Measurements from ENCODE around the gene FH.

DNA sequence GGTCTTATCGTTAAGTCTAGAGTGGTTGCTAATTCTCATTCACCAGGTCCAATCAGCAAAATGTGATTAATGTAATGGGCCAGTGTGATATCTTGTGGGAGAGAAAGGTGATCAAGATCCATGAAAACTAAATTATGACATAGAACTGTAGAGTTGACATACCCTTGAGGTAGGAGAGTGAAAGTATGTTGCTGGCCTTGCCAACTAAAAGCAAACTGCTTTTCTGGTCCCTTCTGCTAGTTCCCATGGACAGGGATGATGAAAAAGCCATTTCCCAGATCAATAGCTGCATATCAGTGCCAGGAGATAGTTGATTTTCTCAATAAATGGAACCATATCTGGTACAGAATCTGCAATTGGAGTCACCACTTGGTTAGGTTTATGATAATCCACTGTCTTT is 65.8 kb downstream of the FH start:
- TF ChIP-seq, protein P1, sequence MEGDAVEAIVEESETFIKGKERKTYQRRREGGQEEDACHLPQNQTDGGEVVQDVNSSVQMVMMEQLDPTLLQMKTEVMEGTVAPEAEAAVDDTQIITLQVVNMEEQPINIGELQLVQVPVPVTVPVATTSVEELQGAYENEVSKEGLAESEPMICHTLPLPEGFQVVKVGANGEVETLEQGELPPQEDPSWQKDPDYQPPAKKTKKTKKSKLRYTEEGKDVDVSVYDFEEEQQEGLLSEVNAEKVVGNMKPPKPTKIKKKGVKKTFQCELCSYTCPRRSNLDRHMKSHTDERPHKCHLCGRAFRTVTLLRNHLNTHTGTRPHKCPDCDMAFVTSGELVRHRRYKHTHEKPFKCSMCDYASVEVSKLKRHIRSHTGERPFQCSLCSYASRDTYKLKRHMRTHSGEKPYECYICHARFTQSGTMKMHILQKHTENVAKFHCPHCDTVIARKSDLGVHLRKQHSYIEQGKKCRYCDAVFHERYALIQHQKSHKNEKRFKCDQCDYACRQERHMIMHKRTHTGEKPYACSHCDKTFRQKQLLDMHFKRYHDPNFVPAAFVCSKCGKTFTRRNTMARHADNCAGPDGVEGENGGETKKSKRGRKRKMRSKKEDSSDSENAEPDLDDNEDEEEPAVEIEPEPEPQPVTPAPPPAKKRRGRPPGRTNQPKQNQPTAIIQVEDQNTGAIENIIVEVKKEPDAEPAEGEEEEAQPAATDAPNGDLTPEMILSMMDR (IDR thresholded peaks at IDR 0.05; ENCODE audit: low read depth, low read length) = no peak
- no peak for TF ChIP-seq EZH2phosphoT487 (IDR thresholded peaks at IDR 0.05; ENCODE audit: low read depth)

Data from OCI-LY3 (cell line).